NCI-H524 (cell line): ENCODE data around the gene GALNT1.

Source experiments
- DNase-seq, 2 experiments: peaks; one replicate each; lab custom pipeline; 2025; lab: John Stamatoyannopoulos, UW

GALNT1 gene

DNA sequence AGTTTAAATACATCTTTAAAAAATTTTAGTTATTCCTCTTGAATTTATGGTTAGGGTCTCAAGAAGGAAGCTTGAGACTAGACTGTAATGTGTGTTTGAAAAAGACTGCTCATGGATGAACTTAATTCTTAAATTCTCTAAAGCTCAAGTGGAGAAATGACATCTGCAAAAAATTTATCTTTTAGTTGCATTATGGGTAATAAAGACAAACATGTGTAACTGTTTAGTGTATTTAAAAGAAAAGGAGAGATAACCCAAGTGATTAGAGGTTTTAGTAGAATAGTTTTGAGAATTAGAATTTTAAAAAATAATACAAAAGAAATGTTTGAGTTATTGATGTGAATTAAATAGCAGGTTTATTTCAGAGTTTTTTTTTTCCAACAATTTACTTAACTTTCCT, 36.7 kb downstream of the GALNT1 start:
- DNase-seq, result no peak

DNA sequence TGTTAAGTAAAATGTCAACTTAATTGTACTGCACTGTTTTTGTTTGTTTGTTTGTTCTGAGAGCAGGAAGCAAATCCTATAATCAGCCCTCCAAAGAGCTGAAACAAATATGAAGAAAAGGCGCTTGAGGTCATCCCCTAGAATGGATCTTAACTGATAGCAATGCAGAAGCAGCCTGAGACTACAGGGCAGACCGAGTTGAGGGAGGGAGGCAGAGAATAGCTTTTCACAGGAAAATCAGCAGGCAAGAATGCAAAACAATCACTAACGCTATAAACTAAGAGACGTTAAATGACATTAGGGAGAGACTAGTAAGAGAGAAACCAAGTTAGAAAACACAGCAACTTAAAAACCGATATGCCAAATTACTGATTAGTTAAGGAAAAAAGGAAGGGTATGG, 37.2 kb downstream of the GALNT1 start:
- no peak for DNase-seq

DNA sequence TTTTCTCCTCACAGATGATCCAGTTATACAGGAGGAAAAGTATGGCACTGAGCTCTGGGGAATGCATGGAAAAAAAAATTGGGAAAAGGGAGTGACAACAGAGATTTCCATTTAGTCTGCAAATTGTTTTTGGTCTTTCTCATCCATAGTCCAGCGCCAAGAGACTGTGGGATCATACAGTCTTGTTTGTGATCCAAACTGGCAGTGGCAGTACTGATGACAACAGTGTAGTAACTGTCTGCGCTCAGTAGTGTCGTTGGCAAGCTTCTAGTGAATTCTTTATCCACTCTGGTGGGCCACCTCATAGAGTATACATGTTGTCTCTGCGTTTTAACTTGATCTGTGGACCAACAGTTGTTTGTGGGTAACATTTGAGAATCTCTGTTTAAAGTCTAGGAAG, 37.9 kb downstream of the GALNT1 start:
- DNase-seq, result no peak

DNA sequence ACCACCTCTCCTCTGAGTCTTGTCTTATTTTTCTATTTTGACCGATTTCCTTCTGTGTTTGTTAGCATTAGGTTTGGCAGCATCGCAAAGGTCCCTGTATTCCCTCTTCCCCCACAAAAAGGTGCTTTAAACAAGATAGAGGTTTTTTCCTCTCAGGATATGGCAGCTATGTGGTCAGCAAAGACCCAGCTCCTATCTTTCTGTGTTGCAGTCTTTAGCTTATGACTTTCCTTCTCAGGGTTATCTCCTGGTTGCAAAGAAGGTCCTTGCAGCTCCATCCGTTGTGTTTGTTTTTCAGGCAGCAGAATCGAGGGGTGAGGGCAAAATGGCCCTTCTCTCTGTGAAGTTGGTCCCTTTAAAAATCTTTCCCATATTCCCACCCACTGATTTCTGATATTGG, 38.4 kb downstream of the GALNT1 start:
- DNase-seq, result no peak

DNA sequence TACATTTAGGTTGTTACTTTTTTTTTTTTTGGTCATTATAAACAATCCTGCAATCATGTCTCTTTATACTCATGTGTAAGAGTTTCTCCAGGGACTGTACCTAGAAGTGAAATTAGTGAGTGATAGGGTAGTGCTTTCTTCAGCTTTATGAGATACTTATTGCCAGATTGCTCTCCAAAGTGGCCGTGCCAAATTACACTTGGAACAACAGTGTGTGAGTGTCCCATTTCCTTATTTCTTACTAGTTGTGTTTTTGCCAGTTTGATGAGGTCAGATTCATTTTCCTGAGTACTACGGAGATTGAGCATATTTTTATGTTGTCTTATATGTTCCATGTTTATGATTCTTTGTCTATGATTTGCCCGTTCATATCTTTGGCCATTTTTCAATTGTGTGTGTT, 39.2 kb downstream of the GALNT1 start:
- no peak for DNase-seq

DNA sequence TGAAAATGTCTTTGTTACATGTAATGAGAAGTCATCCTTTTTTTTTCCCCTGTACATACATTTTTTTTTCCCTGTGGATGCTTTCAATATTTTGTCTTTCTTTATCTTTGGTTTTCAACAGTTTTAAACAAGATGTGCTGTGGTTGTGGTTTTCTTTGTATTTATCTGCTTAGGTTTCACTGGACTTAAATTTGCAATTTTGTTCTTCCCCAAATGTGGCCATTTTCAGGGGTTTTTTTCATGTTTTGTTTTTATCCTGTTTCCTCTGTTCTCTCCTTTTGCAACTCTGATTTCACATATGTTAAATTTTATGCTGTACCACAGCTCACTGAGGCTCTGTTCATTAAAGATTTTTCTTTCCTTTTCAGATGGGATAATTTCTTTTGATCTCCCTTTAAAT, 41.7 kb downstream of the GALNT1 start:
- no peak for DNase-seq

DNA sequence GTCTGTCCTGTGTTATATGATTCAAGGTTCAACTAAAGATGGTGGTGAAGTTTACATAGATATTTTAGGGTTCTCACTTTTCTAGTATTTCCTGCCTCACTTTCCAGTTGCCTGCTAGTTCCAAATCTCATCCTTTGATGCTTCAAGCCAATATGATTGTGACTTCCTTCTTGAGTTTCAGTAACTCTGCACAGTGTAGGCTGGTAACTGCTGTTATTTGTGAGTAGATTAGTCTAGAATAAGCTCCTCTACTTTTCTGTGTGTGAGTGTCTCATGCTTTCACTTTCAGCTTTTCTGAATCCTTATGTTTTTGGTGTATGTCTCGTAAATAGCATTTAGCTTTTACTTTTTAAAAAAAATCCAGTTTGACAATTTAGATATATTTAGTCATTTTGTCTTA, 42.6 kb downstream of the GALNT1 start:
- no peak for DNase-seq

DNA sequence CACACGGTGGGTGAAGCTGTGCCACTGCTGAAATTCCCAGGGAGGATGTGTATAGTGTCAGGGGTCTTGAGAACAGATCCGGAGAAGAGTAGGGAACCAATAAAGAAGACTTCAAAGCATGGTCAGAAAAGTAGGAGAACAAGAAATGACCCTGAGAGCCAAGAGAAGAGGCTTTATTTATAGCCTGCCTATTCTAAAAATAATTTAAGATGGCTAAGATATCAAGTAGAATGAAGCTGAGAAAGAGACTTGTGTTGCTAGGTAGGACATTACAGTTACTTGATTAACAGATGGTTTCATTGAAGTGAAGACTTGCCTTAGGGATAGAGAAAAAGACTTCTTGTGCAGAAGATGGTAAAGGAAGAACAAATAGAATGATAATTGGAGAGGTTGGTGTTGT, 43.7 kb downstream of the GALNT1 start:
- DNase-seq, result no peak

DNA sequence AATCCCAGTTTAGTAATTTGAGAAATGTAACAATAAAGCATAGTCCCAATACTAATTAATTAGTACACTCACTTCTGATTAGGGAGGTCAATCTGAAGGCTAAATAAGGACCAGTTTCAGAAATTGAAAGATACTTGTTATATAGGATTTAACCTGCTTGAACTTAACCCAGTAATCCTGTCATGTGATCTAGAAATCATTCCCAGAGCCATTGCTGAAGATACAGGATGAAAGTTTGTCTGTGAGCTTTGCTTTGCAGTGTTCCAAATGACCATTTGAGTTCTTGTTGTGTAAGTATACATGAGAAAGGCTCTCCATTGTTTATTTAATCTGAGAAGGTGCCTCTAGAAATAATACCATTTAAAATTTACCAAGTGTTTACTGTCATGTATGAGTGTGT, 52.2 kb downstream of the GALNT1 start:
- DNase-seq, result no peak

DNA sequence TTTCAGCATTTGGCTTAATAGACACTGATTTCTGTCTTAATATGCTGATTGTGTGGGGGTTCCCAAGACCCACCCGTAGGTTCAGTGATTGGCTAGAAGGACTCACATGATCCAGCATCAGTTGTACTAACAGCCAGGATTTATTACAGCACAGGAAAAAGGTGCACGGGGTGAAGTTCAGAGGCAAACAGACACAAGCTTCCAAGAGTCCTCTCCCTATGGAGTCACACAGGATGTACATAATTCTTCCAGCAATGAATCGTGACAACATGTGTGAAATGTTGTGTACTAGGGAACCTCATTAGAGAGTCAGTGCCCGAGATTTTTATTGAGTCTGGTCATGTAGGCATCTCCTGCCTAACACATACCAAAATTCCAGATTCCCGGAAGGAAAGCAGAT, 52.8 kb downstream of the GALNT1 start:
- DNase-seq, result no peak

DNA sequence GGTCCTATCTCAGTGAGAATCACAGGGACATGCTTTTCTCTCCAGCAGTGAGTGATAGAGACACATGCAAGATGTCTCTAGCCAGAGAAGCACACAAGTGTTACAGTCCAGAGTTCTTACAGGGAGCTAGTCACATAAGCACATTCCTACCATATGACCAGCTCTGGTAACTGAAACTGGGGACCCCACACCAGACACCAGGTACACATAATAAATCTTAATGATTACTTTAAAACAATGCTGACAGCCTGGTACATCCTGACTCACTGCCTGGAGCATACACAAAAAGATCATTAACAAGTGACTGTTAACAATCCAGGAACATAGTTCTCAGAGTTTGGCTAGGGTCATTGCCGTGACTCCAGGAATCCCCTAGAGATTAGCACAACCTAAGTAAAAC, 53.6 kb downstream of the GALNT1 start:
- no peak for DNase-seq

DNA sequence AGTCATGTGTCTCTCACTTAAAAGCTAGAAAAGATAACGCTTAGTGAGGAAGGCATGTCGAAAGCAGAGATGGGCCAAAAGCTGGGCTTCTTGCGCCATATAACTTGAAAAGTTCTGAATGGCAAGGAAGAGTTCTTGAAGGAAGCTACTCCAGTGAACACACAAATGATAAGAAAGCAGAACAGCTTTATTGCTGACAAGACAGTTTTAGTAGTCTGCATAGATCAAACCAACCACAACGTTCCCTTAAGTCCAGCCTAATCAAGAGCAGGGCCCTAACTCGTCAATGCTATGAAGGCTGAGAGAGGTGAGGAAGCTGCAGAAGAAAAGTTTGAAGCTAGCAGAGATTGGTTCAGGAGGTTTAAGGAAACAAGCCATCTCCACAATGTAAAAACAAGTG, 55.7 kb downstream of the GALNT1 start:
- DNase-seq, result no peak

DNA sequence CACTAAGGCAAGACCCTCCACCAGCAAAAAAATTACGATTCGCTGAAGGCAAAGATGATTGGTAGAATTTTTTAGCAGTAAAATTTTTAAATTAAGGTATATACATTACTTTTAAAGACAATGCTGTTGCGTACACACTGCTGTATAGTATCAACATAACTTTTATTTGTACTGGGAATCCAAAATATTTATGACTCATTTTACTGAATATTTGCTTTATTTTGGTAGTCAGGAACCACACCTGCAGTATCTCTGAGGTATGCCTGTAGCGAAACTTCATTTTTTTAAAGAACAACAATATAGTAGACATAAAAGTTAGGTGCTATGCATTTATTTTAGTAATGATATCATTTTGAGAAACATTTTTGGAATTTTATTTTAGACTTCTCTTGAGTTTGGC, 57.8 kb downstream of the GALNT1 start:
- no peak for DNase-seq

DNA sequence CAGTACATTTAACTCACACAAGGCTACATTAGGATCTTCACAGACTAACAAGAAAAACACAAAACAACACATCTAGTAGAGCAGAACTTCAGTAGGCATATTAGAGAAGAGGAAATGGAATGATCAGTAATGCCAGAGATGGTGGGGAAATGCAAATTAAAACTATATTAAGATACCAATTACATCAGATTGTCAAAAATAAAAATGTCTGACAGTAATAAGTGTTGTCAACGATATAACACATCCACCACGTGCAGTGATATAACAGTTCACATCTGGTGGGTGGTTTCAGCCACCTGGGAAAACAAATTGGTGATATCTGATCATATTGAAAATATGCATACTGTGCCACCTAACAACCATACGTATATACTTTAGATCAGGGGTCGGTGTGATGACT, 59.9 kb downstream of the GALNT1 start:
- DNase-seq, result no peak

DNA sequence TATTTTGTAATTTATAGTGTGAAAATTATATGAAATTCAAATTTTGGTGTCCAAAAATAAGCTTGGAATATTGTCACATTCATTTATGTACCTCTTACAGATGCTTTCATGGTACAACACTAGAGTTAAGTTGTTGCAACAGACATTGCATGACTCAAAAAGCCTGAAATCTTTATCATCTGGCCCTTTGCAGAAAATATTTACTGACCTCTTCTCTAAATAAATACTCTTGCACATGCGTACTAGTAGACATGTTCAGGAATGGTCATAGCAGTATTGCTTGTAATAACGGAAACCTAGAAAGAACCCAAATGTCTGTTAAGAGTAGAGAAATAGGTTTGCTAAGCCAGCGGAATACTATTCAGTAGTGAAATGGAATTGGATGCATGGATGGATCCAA, 60.4 kb downstream of the GALNT1 start:
- DNase-seq, result no peak

DNA sequence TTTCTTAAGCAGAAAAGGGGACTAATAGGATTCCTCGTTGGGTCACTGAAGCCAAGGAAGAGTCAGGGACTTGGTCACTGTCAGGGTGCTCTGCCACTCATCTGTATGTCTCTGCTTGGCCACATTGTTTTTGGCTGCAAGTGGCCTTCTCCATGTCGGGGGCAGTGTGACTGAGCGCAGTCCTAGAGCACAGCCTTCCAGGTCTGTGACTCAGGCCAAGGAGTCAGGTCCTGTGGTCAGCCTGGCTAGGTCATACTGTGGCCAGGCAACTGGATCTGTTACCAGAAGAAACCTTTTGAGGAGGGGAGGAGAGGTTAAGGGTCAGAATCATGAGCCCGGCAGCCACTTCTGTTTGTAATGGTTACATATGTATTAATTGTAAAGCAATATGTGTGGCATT, 61.3 kb downstream of the GALNT1 start:
- DNase-seq, result no peak

DNA sequence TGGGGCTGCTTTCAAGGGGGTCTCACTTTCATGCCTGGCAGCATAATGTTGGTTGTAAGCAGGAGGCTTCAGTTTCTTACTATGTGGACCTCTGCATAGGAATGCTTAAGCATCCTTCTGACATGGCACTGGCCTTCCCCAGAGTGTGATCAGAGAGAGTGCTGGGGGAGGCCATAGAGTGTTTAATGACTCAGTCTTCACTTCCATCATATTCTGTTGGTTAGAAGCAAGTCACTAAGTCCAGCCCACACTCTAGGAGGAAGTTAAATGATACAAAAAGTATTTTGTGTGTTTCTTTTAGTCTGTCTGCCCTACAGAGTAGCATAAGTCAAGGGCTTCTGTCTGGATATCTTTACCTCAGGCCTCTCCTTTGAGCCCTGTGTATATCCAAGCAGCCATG, 64.9 kb downstream of the GALNT1 start:
- DNase-seq, result no peak

DNA sequence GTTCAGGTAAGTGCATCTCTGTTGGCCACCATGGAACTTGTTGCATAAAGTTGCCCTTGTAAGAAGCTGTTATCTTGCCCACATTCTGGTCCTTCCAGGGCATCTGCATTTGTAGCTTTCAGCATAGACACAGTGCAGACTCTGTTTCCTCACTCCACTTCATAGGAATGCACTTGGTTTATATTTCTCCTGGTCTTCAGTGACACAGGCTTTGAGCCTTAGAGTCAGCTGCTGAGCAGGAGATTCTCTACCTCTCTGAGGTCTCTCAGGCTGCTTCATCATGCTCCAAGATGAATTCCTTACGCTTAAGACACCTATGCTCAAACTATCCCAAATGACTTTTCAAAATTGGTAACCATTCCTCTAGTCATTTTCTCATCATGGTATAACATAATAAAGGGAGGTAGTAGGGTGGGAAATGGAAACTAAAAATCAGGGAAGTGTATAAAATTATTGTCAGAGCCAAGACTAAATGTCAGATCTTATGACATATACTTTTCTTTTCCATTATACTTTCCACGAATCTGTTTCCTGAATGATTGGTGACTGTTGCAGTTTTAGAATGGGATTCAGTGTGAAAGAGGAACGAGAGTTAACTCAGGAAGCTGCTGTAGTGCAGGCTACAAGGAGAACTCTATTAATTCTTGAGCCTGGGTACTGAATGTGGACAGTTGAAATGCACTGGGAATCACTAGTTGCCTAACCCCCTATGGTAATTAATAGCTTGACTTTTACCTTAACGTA, 72.0 kb downstream of the GALNT1 start:
- no peak for DNase-seq

DNA sequence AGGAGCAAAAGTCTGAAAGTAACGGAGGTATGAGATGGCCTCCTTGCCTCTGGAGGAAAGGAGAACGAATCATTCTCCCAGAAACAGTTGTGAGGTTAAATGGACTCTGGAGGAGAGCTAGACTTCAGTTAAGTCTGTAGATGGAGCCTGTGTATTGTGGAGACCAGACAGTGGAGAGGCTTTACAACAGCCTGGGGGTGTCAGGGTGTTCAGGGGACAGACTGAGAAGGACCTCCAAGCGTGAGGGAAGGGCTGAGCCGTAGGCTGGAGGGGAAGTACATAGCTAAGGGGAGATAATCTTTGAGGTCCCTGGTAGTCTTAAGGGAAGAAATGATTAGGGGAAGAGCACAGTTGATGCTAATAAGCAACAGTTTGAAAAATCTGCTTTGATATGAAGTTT, 76.6 kb downstream of the GALNT1 start:
- no peak for DNase-seq

DNA sequence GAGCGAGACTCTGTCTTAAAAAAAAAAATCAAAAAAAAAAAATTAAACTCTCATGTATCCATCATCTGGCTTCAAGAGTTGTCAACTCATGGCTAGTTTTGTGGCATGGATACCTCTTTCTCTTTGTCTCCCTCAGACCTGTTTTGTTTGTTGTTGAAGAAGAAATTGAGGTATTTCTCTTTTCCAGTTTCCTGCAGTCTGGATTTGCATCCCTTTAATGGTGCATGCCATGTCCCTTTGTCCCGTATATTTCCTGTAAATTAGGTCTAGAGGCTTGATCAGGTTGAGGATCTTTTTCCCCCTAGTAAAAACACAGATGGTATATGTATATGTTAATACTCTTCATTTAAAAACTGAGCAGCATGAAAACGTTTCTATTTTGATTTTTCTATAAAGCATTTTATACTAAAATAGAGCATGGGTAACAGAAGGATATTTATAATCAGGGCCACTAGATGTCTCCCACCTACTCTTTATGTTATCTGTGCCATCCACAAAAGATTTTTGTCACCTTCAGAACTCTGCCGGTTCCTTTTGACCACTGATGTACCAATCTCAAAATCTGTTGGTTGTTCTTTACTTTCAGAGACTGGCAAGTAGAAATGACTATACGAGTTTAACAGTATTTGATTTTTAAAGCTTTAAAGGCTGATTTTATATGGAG, 80.1 kb downstream of the GALNT1 start:
- DNase-seq, result peak in 1 of 2 experiments; percentile 38

DNA sequence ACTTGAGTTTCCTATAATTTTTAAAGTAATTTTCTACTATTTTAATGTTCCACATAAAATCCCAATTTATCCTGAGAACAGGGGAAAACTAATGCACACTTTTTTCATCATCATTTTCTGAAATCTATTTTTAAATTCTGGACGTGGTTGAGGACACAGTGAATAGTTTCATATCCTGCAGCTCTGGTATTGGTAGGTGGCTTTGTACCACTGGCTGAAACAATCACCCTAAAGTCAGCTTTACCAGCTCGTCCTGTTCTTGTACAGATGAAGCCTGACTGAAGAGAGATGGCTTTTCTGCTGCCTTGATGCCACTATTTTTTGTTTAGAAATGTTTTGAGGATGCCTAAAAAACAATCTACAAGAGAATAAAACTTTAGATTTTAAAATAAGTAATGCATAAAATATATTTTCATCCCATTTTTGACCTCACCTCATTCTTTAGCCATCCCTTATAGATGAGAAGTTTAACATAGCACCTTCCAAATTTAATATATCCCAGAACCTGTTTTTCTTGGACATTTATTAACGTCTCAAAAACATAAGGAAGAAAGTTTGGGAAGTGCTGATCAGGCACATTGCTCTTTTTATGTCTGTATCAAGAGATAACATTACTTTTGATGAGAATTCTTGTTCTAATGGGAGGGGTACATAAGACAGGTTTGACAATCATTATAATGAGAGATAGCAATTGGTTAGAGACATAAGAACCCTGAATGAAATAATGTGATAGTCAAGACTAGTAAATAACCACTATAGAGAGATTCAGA, 80.9 kb downstream of the GALNT1 start:
- DNase-seq, result no peak

DNA sequence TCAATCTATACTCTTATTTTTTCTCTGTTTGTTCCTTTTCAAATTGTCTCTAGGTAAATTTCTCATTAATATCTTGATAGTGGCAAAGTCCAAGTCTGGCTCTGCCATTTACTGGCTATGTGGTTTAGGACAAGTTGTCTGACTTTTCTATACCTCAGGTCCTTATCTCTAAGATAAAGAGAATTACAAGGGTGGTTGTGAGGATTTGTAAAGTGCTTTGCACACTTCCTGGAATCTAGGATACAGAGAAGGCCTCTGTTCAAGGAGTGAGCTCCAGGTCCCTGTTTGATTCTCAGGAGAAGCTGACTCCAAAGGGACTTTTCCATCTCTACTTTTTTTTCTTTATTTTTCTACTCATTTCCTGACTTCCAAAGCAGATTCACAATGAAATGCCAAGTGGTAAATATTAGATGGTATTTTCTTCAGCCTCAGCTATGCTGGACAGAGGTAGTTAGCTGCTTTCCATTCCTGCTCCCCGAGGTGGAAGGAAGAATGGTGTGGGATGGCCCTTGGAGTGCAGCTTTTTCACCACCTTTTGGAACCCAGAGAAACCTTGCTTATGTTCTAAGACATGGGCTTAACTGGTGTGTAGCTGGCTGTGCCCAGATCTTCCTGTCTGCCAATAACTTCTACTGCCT, 90.5 kb downstream of the GALNT1 start:
- DNase-seq, result no peak

DNA sequence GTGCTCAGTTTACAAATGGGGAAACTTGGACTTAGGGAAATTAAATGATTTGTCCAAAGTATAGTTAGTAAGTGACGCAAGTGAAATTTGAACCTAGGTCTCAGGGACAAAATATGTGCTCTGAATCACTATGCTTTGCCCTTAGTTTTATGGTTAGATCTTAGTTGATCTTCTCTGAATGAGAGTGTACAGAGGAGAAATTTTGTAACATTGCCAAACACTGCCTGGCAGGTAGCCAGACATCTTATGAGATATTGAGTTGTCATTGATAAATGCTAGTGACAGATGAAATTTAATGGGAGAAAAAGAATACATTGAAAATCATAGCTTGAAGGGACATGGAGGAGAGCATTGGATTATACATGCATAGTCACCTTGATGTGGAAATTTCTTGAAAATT, 91.4 kb downstream of the GALNT1 start:
- no peak for DNase-seq
